GM19099 (cell line): ENCODE data around the gene C1QTNF5.

ENCODE experiments used
- POLR2A ChIP-seq: IDR thresholded peaks from 3 replicates; pipeline ENCODE4 v1.6.1; 2011; ENCODE audit warnings: low read depth; ENCODE audit not compliant: insufficient read length; ENCODE audit errors: extremely low read depth

C1QTNF5 gene

GRCh38 chr11:119307219-119307618 lies 33.5 kb downstream of the C1QTNF5 start:
- no peak for TF ChIP-seq POLR2A

- TF ChIP-seq POLR2A: no peak
Observed at GRCh38 chr11:119306373-119306890, 34.3 kb downstream of the C1QTNF5 start.

GRCh38 chr11:119305556-119306372 lies 34.9 kb downstream of the C1QTNF5 start:
- TF ChIP-seq POLR2A: no peak

DNA sequence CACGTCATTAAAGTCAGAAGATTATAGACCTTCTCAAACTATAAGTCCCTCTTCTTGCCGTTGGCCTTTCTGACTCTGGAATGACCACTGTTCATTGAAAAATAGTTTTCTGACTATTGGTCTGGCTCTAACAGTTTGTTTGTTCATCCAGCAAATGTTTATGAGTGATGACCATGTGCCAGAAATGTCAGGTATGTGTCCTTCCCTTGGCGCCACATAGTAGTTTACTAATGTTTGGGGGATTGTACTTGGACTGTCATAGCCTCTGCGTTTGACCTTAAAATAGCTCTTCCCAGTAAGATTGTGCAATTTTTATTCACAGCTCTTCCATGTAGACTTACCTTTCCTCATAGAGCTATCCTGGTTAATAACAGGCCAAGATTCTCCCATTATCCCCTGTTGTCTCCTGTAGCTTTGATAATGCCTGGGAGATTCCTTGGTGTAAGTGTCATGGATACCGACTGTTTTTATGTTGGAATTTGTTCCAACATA lies 37.4 kb downstream of the C1QTNF5 start:
- no peak for TF ChIP-seq POLR2A

DNA sequence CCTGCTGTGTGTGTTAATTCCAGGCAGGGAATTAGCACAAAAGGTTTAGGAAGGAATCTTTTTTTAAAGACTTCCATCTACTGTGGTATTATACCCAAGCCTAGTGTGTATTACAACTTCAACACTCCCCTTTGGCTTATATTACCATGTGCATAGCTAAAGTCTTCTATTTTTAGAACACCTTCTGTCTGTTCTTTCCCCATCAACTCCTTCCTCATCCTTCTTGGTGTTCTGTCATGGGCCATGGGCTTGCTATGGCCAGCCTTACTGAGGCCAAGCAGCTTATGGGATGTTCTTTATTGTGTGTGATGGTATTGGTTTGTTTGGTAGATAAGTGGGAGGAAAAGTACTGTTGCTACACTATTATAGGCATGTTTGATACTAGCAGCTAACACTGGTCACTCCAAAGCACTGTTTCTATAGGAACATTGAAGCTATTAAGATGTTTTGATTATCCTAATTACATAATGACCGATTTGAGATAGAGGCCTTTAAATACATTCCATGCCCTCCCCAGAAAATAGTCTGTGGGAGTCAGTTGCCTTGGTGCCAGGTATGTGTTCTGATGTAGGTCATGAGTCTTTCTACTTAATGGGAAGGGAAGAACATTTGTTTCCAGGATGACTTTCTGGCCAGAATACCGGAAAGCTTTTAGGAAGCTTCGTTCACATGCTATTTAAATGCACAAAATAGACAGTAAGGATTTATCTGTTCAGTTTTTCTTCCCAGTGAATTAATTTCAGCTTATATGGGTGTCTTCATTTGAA lies 40.3 kb downstream of the C1QTNF5 start:
- TF ChIP-seq POLR2A: no peak

DNA sequence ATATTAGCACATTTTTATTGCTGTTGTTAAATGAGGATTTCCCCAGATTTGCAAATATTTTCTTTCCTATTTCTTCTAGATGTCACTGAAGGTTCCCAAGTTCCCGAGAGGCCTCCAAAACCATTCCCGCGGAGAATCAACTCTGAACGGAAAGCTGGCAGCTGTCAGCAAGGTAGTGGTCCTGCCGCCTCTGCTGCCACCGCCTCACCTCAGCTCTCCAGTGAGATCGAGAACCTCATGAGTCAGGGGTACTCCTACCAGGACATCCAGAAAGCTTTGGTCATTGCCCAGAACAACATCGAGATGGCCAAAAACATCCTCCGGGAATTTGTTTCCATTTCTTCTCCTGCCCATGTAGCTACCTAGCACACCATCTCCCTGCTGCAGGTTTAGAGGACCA lies 41.3 kb downstream of the C1QTNF5 start:
- no peak for TF ChIP-seq POLR2A

GRCh38 chr11:119298726-119299125 lies 42.0 kb downstream of the C1QTNF5 start:
- no peak for TF ChIP-seq POLR2A

GRCh38 chr11:119297938-119298337 lies 42.7 kb downstream of the C1QTNF5 start:
- no peak for TF ChIP-seq POLR2A

GRCh38 chr11:119295178-119295577 lies 45.5 kb downstream of the C1QTNF5 start:
- TF ChIP-seq POLR2A: no peak

- TF ChIP-seq POLR2A: no peak
Observed at GRCh38 chr11:119293461-119293860, 47.2 kb downstream of the C1QTNF5 start.

DNA sequence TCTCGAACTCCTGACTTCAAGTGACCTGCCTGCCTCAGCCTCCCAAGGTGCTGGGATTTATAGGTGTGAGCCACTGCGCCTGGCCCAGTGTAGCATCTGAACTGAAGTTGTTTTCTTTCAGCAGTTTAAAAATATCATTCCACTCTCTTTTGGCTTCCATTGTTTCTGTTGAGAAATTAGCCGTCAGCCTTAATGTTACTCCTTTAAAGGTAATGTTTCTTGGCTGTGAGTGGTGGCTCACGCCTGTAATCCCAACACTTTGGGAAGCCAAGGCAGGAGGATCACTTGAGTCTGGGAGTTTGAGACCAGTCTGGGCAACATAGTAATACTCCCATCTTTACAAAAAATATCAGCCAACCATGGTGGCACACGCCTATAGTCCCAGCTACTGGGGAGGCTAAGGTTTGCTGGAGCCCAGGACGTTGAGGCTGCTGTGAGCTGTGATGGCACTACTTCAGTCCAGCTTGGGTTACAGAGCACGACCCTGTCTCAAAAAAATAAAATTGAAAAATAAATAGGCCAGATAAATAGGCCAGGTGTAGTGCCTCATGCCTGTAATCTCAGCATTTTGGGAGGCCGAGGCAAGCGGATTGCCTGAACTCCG lies 49.7 kb downstream of the C1QTNF5 start:
- no peak for TF ChIP-seq POLR2A
